ENCODE data around the gene EDA2R. TPM values are rescaled to one million over a fixed set of nuclear protein-coding genes. Genes with fewer than 3 reads are reported as not detected.

The EDA2R gene
- total and polyA plus RNA-seq, 2 of the 8 experiments (the other 6 are each of a cell fraction or from before 2014, with no cell fraction given): 5.0 to 7.0 TPM

GRCh38 chrX:66680451-66680850 is 41.6 kb upstream of the EDA2R start (continued):
- TF ChIP-seq CTBP2 (IDR thresholded peaks at IDR 0.05; ENCODE audit: borderline replicate concordance, insufficient read depth, insufficient read length, low read length): no peak
- no peak for TF ChIP-seq RFX5 (IDR thresholded peaks at IDR 0.05; ENCODE audit: borderline replicate concordance, low read depth, low read length)
- no peak for TF ChIP-seq ZNF274 (IDR thresholded peaks at IDR 0.05; ENCODE audit: borderline replicate concordance, extremely low read depth, low read length)
- no peak for TF ChIP-seq GTF2F1 (IDR thresholded peaks at IDR 0.05; ENCODE audit: borderline replicate concordance, low read depth, low read length)
- no peak for TF ChIP-seq MAFK (IDR thresholded peaks at IDR 0.05; ENCODE audit: low read depth, low read length)
- no peak for TF ChIP-seq POLR2A (IDR thresholded peaks at IDR 0.05; ENCODE audit: control extremely low read depth in 1 of 2, low read depth in 2 of 2, low read length in 2 of 2)
- TF ChIP-seq TEAD4 (IDR thresholded peaks at IDR 0.05; ENCODE audit: low read depth, low read length): no peak
- no peak for TF ChIP-seq ASH2L (IDR thresholded peaks at IDR 0.05; ENCODE audit: low read length)

Data from H1 (cell line).